GM21526 (cell line): ENCODE results near the gene GAS6.
"Not testable (repeated sequence)": the region's sequence is repeated elsewhere in the genome, so short reads cannot be mapped to it uniquely, and the experiment has no call there.

Source experiments
- ATAC-seq: cut with Tn5 transposase; IDR thresholded peaks from one replicate; pipeline ENCODE4 v1.9.1; 2021; ENCODE audit warnings: moderate library complexity; ENCODE audit not compliant: unreplicated experiment, low FRiP score

GAS6 gene

GRCh38 chr13:113826446-113826845 lies 37.4 kb downstream of the GAS6 start:
- not testable (repeated sequence) for ATAC-seq

- ATAC-seq, result no peak
Observed at GRCh38 chr13:113825841-113826240, 38.0 kb downstream of the GAS6 start.

GRCh38 chr13:113823771-113824170 lies 40.1 kb downstream of the GAS6 start:
- no peak for ATAC-seq

- ATAC-seq, result no peak
Observed at GRCh38 chr13:113822956-113823744, 40.7 kb downstream of the GAS6 start.

GRCh38 chr13:113822266-113822665 lies 41.6 kb downstream of the GAS6 start:
- no peak for ATAC-seq

- no peak for ATAC-seq
Observed at GRCh38 chr13:113821847-113822246, 42.0 kb downstream of the GAS6 start.

GRCh38 chr13:113820813-113821651 lies 42.8 kb downstream of the GAS6 start:
- ATAC-seq, result no peak

- ATAC-seq, result no peak
Observed at GRCh38 chr13:113819731-113820715, 43.9 kb downstream of the GAS6 start.

GRCh38 chr13:113819341-113819730 lies 44.5 kb downstream of the GAS6 start:
- ATAC-seq, result no peak

GRCh38 chr13:113818700-113819295 lies 45.1 kb downstream of the GAS6 start:
- no peak for ATAC-seq

- no peak for ATAC-seq
Observed at GRCh38 chr13:113817860-113818691, 45.8 kb downstream of the GAS6 start.

GRCh38 chr13:113816946-113817859 lies 46.7 kb downstream of the GAS6 start:
- ATAC-seq, result no peak

- no peak for ATAC-seq
Observed at GRCh38 chr13:113816254-113816929, 47.5 kb downstream of the GAS6 start.

GRCh38 chr13:113815151-113816058 lies 48.5 kb downstream of the GAS6 start:
- no peak for ATAC-seq

- no peak for ATAC-seq
Observed at GRCh38 chr13:113814435-113814821, 49.4 kb downstream of the GAS6 start.

GRCh38 chr13:113813749-113814434 lies 50.0 kb downstream of the GAS6 start:
- no peak for ATAC-seq
